PC-9 (cell line): ENCODE results near the gene IQSEC3.

Experiments
- CTCF ChIP-seq: fragments of 200-600 bp; sonication (generic); conservative IDR thresholded peaks from 2 replicates; pipeline ENCODE4 v1.6.1; 2017; ENCODE audit warnings: mixed run types, antibody characterized with exemption, mild to moderate bottlenecking, moderate library complexity
- EZH2 ChIP-seq: fragments of 200-600 bp; sonication (generic); IDR thresholded peaks from 2 replicates; pipeline ENCODE4 v1.8.0; 2017; ENCODE audit warnings: antibody characterized with exemption, low read depth

DNA sequence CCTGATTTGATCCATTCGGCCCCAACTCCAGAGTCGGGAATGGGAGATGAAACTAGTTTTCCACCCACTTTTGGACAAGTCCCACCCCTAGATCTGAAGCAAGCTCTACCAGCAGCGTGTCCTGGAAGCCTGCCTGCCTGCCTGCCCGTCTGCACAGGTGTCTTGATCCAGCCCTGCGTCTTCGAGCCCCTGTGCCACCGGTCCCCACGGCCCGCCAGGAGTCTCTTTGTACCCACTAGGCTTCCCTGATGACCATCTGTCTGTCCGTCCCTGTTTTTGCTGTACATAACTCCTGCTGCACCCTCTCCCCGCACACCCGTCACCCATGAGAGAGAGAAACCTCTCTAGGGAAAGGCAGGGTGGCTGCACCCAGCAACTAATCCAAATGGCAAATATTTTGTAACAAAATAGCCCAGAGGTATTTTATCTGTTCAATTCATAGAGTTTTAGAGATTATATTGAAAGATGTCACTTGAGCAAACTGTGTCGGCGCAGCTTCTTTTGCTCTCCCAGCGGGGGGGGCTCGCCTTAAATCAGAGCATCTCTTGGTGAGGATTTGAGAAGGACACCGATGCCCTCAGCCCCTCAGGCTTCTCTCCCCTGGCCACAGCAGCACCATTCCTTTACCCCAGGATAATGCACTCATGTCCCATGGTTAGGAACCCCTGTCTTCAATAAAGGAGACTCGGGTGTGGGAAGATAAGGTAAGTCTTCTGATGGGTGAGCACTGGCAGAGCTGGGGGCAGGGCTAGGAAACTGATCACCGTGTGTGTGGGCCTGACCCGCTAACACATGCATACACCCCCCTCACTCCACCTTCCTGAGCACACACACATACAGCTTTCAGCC, 111.6 kb downstream of the IQSEC3 start:
- no peak for TF ChIP-seq CTCF
- no peak for TF ChIP-seq EZH2
